PC-9 (cell line): ENCODE measurements around the gene ARF3. TPM values are rescaled to one million over a fixed set of nuclear protein-coding genes. Genes with fewer than 3 reads are reported as not detected.
A peak's percentile ranks its signal among the peaks of the same experiment; 100 is the strongest.

Experiments used
- BruUV-seq: library from RNA; stranded (reverse); fragments of 400-500 nt; replicated peaks from 2 replicates; lab custom pipeline; 2021; lab: Mats Ljungman, UMichigan
- CTCF ChIA-PET: fragments of 300-600 bp; sonication (Branson Sonifier 250); formaldehyde crosslinking; loops from one replicate; lab custom pipeline; 2022; ENCODE audit warnings: antibody characterized with exemption; lab: Charles Lee
- POLR2A ChIA-PET: fragments of 300-600 bp; sonication (Branson Sonifier 250); formaldehyde crosslinking; loops from one replicate; lab custom pipeline; 2022; ENCODE audit warnings: antibody characterized with exemption; ENCODE audit not compliant: unreplicated experiment; lab: Charles Lee
- DNase-seq, 2 experiments: peaks; one replicate each; pipeline versions ENCODE4 v3.0.0 to v3.0.0-alpha.2; 2015 to 2022; ENCODE audit warnings: mixed read lengths in 1 of 2
- H2AFZ ChIP-seq: fragments of 200-600 bp; sonication (generic); 2 replicates; pipeline ENCODE4 v1.8.1; 2017; ENCODE audit warnings: antibody characterized with exemption
- H3F3A ChIP-seq: fragments of 200-600 bp; sonication (generic); 2 replicates; pipeline ENCODE4 v1.8.1; 2017; ENCODE audit warnings: antibody characterized with exemption, mild to moderate bottlenecking, low read depth; ENCODE audit not compliant: insufficient read depth
- H3K27ac ChIP-seq: fragments of 200-600 bp; sonication (generic); 2 replicates; pipeline ENCODE4 v1.6.1; 2016; ENCODE audit warnings: mixed run types
- H3K27me3 ChIP-seq: fragments of 200-600 bp; sonication (generic); 2 replicates; pipeline ENCODE4 v1.6.1; 2016; ENCODE audit warnings: low read depth, mixed run types; ENCODE audit not compliant: insufficient read depth
- H3K36me3 ChIP-seq: fragments of 200-600 bp; sonication (generic); 2 replicates; pipeline ENCODE4 v1.6.1; 2016; ENCODE audit warnings: low read depth, mixed run types
- H3K4me1 ChIP-seq: fragments of 200-600 bp; sonication (generic); replicated peaks from 2 replicates; pipeline ENCODE4 v1.6.1; 2016; ENCODE audit warnings: mixed run types; ENCODE audit not compliant: insufficient read depth
- H3K4me2 ChIP-seq: fragments of 200-600 bp; sonication (generic); 2 replicates; pipeline ENCODE4 v1.6.1; 2017; ENCODE audit warnings: mixed run types
- H3K4me3 ChIP-seq: fragments of 200-600 bp; sonication (generic); 2 replicates; pipeline ENCODE4 v1.6.1; 2016; ENCODE audit warnings: mixed run types
- H3K79me2 ChIP-seq: fragments of 200-600 bp; sonication (generic); 2 replicates; pipeline ENCODE4 v1.6.1; 2017; ENCODE audit warnings: low read depth, mixed run types
- H3K9me2 ChIP-seq: fragments of 200-600 bp; sonication (generic); 2 replicates; pipeline ENCODE4 v1.8.1; 2017; ENCODE audit warnings: mild to moderate bottlenecking; ENCODE audit not compliant: insufficient read depth
- H3K9me3 ChIP-seq: fragments of 200-600 bp; sonication (generic); 2 replicates; pipeline ENCODE4 v1.8.1; 2016; ENCODE audit warnings: low read depth; ENCODE audit not compliant: insufficient read depth
- H4K20me1 ChIP-seq: fragments of 200-600 bp; sonication (generic); 2 replicates; pipeline ENCODE4 v1.8.1; 2017; ENCODE audit not compliant: insufficient read depth
- EZH2 ChIP-seq: fragments of 200-600 bp; sonication (generic); IDR thresholded peaks from 2 replicates; pipeline ENCODE4 v1.8.0; 2017; ENCODE audit warnings: antibody characterized with exemption, low read depth
- intact Hi-C: fragments of 100-400 bp; cut with micrococcal nuclease; formaldehyde crosslinking; loops from one replicate; pipeline ENCODE4 v1.10.0; 2022; ENCODE audit not compliant: unreplicated experiment
- total RNA-seq: library from RNA; stranded (reverse); gene quantifications from 2 replicates; pipeline ENCODE4 v1.2.3, GENCODE V29; 2021
- TF ChIP-seq, protein P1 (sequence below): fragments of 200-600 bp; sonication (generic); conservative IDR thresholded peaks from 2 replicates; pipeline ENCODE4 v1.6.1; 2017; ENCODE audit warnings: mixed run types, antibody characterized with exemption, mild to moderate bottlenecking, moderate library complexity

Gene ARF3
- total RNA-seq, 1 experiment from 2014 or later, result 205 TPM

DNA sequence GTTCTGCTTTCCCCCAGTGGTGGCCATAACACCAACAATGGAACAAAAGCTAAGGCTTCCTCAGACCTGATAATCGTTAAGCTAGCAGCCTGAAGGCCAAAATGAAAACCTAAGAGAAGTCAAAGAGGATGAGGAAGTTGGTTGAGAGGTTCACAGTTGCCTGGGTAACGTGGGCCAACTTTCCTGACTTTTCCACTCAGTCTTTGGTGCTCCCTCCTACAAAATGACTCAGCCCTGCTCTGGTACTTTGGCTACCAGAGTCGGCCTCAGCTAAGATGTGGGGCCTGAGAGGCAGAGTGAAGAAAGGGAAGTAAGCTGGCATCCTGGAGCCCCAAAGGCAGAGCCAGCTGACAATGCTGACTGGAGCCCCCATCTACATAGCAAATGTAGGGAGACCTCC, 17.1 kb downstream of the ARF3 start:
- no peak overlapping the region for H3K4me3 ChIP-seq
- no TSS peak for BruUV-seq
- TF ChIP-seq, protein P1, sequence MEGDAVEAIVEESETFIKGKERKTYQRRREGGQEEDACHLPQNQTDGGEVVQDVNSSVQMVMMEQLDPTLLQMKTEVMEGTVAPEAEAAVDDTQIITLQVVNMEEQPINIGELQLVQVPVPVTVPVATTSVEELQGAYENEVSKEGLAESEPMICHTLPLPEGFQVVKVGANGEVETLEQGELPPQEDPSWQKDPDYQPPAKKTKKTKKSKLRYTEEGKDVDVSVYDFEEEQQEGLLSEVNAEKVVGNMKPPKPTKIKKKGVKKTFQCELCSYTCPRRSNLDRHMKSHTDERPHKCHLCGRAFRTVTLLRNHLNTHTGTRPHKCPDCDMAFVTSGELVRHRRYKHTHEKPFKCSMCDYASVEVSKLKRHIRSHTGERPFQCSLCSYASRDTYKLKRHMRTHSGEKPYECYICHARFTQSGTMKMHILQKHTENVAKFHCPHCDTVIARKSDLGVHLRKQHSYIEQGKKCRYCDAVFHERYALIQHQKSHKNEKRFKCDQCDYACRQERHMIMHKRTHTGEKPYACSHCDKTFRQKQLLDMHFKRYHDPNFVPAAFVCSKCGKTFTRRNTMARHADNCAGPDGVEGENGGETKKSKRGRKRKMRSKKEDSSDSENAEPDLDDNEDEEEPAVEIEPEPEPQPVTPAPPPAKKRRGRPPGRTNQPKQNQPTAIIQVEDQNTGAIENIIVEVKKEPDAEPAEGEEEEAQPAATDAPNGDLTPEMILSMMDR, result no peak
- TF ChIP-seq EZH2, result no peak
- intact Hi-C loops, result no loop called here
- H3K36me3 ChIP-seq, result peaks cover 27% of the 10 kb centered on the region
- peaks cover 15% of the 10 kb centered on the region; the same call in 1 of the 2 replicates for H3F3A ChIP-seq
- H3K4me2 ChIP-seq, result no peak overlapping the region
- no peak overlapping the region for H2AFZ ChIP-seq
- ChIA-PET CTCF (interaction anchor here (0.7 kb wide), 1 partner anchor 10 kb away, joined by 3 read pairs; no protein-coding TSS in a partner anchor), POLR2A (no interaction called here)
- H3K4me1 ChIP-seq, result no peaks in the 10 kb centered on the region
- H3K9me2 ChIP-seq, result no peaks in the 10 kb centered on the region
- DNase-seq, result no peak
- H3K27me3 ChIP-seq, result no peaks in the 10 kb centered on the region
- H4K20me1 ChIP-seq, result peaks cover 76% of the 10 kb centered on the region
- peaks cover 19% of the 10 kb centered on the region for H3K79me2 ChIP-seq
- H3K27ac ChIP-seq, result no peak overlapping the region
- no peaks in the 10 kb centered on the region for H3K9me3 ChIP-seq

DNA sequence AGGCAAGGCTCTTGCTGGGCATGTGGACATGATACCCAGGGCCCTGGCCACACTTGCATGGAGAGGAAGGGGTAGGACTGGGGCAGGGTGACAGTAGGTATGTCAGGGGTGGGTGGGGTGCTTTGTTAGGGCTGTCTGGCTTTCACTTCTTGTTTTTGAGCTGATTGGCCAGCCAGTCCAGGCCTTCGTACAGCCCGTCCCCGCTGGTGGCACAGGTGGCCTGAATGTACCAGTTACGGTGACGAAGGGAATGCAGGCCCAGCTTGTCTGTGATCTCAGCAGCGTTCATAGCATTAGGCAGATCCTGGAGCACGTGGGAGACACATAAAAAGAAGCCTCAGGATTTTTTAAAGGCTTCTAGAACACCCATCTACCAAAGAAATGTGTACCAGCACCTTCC, 18.5 kb downstream of the ARF3 start:
- no TSS peak for BruUV-seq
- Histone ChIP-seq H3K27me3 (no peaks in the 10 kb centered on the region), H3F3A (peaks cover 15% of the 10 kb centered on the region; the same call in 1 of the 2 replicates), H4K20me1 (peaks cover 70% of the 10 kb centered on the region), H3K4me3 (no peak overlapping the region), H3K36me3 (peaks cover 40% of the 10 kb centered on the region), H3K27ac (no peak overlapping the region), H3K79me2 (peaks cover 7% of the 10 kb centered on the region), H2AFZ (no peak overlapping the region), H3K4me1 (no peaks in the 10 kb centered on the region), H3K9me3 (no peaks in the 10 kb centered on the region), H3K9me2 (no peaks in the 10 kb centered on the region), H3K4me2 (no peak overlapping the region)
- TF ChIP-seq, protein P1, result no peak
- TF ChIP-seq EZH2, result no peak
- ChIA-PET CTCF (interaction anchor here (0.5 kb wide), 1 partner anchor 19 kb away, joined by 11 read pairs; the partner anchor contains the start of gene ARF3), POLR2A (interaction anchor here (0.6 kb wide), 1 partner anchor 1110 kb away, joined by 6 read pairs; no protein-coding TSS in a partner anchor)
- DNase-seq, result no peak
- intact Hi-C loops, result no loop called here

DNA sequence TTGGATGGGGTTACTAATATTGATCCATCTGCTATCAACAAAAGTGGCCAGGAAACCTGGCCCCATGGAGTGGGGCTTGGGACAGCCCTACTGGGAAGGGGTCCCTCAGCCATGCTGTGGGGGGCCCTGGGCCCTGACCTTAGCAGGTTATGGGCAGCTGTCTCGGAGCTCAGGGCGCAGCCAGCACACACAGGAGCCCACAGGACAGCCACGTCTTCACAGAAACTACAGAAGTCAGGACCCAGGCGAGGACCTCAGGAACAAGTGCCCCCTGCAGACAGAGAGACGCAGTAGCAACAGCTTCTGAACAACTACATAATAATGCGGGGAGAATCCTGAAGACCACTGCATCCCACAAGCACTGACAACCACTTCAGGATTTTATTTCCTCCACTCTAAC, 20.1 kb downstream of the ARF3 start:
- intact Hi-C loops, result no loop called here
- H3K9me3 ChIP-seq, result no peaks in the 10 kb centered on the region
- no peaks in the 10 kb centered on the region for H3K79me2 ChIP-seq
- no peaks in the 10 kb centered on the region for H3K4me1 ChIP-seq
- H3F3A ChIP-seq, result peaks cover 21% of the 10 kb centered on the region; the same call in 1 of the 2 replicates
- H4K20me1 ChIP-seq, result peaks cover 56% of the 10 kb centered on the region
- ChIA-PET POLR2A (no interaction called here), CTCF (no interaction called here)
- DNase-seq, result no peak
- no peak overlapping the region for H3K27ac ChIP-seq
- H3K9me2 ChIP-seq, result no peaks in the 10 kb centered on the region
- no peak overlapping the region for H3K4me2 ChIP-seq
- H3K27me3 ChIP-seq, result no peaks in the 10 kb centered on the region
- no peak overlapping the region for H3K4me3 ChIP-seq
- TF ChIP-seq, protein P1, result no peak
- no peak for TF ChIP-seq EZH2
- TSS peak; percentile 9 for BruUV-seq
- H3K36me3 ChIP-seq, result peaks cover 49% of the 10 kb centered on the region
- H2AFZ ChIP-seq, result no peak overlapping the region
